GM18508 (cell line): ENCODE results near the gene ZIC5.

Source experiments
- ATAC-seq: cut with Tn5 transposase; IDR thresholded peaks from one replicate; pipeline ENCODE4 v1.9.1; 2021; ENCODE audit warnings: moderate number of reproducible peaks; ENCODE audit not compliant: insufficient read depth, unreplicated experiment

The ZIC5 gene

DNA sequence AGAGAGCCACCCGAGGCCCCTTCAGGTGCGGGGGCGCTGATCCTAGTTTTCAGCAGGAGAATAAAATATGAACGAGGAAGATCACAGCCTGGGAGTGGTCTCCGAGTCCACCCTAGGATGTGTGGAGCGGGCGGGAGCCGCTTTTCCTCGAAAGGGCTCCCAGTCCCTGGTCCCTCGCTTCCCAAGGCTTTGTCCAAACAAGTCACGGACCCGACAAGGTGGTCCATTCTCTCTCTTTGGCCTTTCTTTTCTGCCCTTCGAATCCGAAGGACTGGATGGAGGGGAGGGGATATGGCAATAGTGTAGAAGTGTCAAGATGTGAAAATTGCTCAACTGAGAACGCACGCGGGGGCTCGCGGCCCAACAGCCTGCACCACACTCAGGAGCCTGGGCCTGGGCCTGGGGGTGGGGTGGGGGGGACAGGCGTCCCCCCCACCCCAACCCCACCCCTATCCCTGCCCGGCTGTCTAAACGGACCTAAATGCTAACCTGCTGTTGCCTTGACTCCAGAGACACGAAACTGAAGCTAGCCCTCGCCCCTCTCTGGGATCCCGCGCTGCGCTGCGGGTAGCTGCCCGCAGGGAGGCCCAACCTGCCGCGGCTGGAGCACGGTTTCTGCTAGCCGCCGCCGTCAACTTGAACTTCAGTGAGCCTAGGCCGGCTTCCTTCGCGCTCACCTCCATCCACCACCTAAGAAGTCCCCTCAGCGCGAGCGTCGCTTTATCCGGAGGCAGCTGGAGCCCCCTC is 17.1 kb upstream of the ZIC5 start:
- no peak for ATAC-seq

DNA sequence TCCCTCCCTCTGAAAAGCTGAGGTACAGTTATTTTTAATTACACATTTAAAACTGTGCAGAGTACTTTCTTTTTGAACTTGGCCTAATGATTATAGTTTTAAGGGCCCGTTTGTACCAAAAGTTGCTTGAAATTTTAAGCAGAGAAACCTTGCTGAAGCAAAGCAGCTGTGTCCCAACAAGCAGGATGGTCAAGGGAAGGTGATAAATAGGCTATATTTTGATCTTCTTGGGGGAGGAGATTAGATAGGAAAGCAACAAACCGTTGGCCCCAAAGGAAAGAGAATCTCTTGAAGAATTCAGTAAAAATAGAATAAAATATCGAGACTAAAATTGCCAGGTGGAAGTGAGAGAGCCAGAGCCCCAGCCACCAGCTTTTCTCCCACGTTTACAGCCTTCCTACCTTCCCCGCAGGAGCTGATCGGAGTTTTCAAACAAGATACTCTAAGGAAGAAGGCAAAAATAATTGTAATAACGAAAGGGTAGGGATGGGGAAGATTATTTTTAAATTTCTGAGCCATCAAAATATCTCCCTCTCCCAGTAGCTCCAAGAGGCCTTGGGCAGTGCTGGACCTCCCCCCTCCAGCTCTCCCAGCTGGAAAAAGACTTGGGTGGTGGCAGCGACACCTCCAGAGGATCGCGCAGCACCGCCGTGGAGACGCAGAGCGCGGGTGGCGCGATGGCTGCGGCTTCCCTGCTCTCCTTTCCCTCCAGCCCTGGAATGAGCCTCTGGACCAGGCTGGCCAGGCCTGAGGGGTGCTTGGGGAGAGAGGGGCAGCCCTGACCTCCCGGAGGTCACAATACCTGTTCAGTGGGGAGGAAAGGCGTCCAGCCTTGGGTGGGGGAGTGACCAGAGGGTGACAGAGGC is 15.8 kb upstream of the ZIC5 start:
- ATAC-seq = no peak

DNA sequence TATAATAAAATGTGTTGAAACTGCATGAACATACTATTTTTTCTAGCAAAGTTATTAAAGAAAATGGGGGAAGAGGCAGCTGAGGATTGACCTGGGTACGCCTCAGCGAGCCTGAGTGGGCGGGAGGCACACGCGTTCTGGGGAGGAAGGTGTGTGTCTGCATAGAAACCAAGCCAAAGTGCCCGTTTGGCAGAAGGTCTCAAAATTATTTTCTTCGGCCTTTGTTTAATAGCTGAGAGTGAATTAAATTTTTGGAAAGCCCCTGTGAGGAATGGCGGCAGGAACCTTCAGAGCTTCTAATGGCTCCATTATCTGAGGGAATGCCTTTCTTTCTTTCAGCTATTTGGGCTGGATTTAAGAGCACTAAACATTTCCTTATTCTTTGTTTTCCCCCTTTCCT is 15.2 kb upstream of the ZIC5 start:
- no peak for ATAC-seq

DNA sequence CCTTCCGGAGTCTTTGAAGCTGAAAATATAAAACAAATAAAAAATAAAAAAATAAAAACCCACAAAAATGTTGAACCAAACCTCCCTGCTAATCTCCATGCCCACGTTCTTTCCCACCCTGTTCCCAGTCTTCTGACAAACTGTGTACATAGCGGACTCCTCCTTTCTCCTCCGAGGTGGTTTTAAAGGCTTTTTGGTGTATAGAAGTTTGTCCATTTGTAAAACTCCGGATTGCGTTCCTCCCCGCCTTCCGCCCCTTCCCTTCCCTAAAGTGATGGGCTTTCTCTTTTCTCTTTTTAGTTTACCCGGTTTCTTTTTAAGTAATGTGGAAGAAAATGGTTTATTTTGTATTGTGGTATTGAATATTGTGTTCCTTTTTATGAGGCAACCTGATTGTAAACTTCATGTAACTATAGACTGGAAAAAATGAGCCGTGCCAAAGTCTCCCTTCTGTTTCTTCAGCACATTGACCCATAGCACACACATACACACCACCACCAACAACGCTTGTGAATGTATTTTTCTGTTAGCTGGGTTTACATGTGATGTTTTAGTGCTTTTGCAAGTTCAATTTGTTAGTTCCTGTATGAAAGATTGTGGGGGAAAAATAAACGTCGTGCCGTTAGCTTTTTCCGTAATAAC is 14.4 kb upstream of the ZIC5 start:
- ATAC-seq = no peak

DNA sequence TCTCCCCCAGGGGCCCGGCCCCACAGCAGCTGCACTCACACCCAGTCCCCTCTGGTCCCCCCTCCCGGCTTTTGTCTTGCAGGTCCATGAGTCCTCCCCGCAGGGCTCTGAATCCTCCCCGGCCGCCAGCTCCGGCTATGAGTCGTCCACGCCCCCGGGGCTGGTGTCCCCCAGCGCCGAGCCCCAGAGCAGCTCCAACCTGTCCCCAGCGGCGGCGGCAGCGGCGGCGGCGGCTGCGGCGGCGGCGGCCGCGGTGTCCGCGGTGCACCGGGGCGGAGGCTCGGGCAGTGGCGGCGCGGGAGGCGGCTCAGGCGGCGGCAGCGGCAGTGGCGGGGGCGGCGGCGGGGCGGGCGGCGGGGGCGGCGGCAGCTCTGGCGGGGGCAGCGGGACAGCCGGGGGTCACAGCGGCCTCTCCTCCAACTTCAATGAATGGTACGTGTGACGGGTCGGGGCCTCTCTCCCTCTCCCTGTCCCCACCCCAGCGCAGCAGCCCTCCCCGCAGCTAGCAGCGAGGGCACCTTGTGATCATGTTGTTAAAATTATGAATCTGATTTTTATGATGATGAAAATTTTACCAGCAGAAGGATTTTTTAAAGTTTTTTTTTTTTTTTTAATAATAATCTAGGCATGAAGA is 13.8 kb upstream of the ZIC5 start:
- ATAC-seq = no peak

DNA sequence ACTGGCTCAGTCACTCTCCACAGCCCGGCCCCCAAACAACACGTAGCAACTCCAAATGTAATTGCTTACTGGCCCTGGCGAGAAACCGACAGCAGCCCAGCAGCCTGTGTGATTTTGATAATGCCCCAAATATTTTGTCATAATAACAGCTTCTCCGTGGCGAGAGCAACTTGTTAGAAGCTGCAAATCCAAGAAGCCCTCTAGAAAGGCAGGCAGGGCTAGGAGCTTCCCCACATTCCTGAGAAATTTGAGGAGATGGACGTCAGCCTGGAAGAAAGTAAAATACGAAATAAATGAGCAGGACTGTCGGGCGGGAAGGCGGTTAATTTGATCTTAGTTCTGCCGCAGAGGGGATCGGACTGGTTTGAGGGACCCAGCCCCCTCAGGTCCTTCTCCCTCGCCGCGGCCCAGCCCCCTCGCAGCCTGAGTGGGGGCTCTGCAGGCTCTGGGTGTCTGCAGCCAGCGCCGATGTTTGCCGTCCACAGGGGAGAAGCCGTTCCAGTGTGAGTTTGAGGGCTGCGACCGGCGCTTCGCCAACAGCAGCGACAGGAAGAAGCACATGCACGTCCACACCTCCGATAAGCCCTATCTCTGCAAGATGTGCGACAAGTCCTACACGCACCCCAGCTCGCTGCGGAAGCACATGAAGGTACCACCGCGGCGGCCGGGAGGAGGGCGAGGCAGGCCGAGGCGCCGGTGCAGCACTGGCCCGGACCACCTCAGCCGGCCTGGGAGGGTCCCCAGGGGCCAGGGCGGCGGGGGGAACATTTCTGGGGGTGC is 13.1 kb upstream of the ZIC5 start:
- no peak for ATAC-seq

DNA sequence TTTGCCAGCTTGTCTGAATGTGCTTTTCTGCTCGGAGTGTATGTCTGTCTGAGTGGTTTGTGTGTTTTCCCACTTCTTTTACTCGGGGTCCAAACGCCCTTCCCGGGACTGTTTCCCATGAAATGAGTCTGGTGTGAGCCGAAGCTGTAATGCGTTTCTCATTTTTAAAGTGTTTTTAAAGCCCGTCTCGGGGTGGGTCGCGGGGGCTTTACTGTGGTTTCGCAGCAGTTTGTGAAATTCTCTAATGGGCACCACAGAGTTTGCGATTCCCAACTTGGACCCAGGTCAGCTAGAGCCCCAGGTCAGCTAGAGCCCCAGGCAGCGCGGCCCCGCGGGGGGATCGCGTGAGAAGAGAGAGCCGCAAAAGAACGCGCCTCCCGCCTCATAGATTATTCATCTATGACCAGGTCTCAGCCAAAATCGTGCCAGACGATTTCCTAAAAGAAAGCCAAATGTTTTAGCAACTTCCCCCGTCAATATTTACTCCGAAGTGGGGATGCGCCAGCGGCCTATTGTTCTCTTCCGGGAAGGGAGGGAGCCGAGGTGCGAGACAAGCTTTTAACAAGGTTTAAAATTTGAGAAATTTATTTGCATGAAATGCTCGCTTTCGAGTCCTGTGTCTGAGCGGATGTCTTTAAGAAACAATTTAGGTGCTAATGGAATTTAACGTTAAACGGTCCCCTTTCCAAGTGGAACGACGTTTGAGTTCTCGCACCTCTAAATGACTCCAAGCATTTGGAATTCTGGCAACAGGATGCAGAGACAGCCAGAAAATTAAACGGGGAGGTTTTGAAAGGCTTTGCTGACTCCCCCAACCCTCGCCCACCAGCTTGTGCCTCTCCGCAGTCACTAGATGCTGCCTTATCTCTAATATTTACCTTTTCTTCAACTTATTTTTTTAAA is 12.2 kb upstream of the ZIC5 start:
- no peak for ATAC-seq

DNA sequence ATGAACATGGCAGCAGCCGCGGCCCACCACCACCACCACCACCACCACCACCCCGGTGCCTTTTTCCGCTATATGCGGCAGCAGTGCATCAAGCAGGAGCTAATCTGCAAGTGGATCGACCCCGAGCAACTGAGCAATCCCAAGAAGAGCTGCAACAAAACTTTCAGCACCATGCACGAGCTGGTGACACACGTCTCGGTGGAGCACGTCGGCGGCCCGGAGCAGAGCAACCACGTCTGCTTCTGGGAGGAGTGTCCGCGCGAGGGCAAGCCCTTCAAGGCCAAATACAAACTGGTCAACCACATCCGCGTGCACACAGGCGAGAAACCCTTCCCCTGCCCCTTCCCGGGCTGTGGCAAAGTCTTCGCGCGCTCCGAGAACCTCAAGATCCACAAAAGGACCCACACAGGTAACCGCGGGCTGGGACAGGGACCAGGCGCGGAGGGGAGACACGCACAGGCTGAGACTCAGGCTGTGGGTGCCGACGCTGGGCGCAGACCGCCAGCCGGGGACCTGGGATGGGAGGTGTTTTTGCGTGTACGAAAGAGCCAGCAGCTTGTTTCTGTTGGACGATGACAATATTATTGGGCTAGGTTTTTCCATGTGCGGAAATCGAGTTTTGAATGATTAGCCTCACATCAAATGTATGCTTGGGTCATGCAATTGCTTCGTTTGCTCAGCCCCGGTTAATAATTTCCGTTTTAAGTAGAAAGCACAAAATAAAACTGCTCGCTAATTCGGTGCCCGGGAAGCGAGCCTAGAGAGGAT is 11.3 kb upstream of the ZIC5 start:
- ATAC-seq = no peak

DNA sequence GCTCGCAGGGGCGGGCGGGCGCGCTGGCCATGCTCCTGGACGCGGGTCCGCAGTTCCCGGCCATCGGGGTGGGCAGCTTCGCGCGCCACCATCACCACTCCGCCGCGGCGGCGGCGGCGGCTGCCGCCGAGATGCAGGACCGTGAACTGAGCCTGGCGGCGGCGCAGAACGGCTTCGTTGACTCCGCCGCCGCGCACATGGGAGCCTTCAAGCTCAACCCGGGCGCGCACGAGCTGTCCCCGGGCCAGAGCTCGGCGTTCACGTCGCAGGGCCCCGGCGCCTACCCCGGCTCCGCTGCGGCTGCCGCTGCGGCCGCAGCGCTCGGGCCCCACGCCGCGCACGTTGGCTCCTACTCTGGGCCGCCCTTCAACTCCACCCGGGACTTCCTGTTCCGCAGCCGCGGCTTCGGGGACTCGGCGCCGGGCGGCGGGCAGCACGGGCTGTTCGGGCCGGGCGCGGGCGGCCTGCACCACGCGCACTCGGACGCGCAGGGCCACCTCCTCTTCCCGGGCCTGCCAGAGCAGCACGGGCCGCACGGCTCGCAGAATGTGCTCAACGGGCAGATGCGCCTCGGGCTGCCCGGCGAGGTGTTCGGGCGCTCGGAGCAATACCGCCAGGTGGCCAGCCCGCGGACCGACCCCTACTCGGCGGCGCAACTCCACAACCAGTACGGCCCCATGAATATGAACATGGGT is 10.6 kb upstream of the ZIC5 start:
- no peak for ATAC-seq

DNA sequence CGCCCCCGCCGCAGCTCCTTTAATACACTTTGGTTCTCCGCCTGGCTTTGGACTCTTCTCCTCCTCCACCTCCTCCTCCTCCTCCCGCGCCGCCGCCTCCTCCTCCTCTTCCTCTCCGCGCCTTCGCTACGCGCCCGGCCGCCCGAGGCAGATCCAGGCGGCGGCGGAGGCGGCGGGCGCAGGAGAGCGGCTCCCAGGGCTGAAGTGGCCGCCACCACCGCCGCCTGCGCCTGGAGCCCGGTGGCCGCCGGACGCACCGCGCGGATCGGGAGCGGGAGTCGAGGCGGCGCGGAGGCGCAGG is 10.1 kb upstream of the ZIC5 start, which contains the start of gene ZIC2:
TSS of gene ZIC2 (plus strand) at position 50 of the 301 bp plus-strand sequence. CDS start 281 bp downstream, outside the sequence.
- ATAC-seq = no peak

DNA sequence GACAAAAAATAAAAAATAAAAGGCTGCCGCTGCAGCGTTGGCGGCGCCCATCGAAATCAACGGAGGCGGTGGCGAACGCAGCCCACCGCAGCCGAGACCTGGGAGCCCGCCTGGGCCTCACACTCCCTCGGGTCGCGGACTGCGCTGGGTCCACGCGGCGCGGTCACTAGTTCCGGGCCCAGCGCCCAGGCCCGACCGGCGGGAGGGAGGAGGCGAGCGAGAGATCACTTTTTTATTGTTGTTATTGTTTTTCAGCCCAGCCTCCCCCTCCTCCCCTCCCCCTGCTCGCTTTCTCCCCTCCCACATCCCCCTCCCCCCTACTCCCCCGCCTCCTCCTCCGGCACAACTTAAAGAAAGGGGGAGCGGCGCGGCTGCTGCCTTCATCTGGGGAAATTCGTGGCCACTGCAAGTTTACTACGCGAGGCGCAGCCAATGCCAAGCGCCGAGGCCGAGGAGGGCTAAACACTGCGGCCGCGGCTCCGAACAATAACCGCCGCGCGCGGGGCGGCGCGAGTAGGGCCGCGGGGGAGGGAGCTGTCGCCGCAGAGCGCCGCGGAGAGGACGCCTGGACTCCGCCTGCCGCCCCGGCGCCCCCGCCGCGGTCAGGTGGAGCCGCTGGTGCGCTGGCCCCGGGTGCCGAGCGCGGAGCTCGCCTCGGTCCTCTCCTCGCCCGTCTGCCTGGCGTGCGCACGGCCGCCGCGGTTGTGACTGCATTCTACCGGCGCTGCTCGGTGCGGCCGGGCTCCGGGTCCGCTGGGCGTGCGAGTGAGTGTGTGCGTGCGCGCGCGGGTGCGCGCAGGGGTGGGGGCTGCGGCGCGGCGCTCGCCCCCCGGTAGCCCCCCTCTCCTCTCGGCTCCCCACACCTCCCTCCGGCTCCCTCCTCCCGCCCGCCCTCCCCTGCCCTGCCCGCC is 9.5 kb upstream of the ZIC5 start:
- ATAC-seq = no peak

DNA sequence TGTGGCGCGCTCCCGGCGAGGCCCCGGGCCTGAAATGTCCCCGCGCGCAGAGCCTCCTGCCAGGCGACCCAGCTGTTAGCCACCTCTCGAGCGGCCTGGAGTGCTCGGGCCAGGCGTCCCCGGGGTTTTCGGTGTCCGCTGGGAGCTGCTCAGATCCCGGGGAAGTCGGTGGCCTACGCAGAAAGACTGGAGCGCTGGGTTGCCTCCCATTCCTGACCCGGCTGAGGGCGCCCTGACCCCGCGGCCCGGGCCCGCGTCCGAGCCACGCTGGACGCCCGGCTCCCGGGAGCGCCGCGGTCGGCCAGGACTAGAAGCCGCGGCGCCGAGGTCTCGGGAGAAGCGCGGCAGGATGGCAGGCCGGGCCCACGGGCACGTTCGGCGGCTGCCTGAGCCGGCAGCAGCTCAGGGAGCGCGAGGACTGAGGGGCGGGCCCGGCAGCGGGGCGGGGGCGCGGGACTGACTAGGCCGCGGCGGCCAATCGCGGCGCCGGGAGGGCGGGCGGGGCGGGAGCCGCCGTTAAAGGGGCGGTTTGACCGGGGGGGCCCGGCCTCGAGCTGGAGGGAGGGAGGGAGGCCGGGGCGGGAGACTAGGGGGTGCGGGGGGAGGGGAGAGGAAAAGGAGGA is 8.7 kb upstream of the ZIC5 start:
- no peak for ATAC-seq

DNA sequence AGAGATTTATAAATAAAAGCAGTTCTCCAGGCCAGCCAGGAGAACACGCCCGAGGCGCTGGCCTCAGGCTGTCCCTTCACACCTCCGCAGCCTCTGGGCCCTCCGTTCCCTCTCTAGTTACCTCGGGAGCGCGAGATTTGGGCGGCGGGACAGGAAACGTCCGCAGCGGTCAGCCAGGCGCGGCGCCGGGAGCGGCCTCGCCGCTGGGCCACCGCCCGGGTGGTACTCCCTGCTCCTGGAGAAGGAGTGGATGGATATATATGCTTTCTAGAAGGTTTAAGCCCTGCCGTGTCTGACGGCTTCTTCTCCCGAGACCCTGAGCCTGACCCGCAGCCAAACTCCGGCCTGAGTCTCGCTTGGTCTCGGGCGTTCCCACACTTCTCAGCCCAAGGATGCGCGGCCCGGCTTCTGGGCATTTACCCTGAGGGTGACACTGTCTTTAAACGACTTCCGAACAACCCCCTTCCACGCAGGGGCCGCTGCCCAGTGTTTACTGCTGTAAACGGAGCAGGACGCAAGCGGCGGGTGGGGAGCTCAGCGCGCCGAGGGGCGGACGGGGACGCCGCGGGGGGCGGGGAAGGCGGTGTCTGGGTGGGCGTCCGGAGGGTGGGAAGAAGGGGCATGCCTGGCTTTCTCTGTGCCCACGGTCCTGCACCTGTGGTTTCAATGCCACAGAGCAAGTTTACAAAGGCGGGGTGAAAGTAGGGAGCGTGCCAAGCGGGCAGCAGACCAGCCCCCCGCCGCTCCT is 8.1 kb upstream of the ZIC5 start:
- ATAC-seq = no peak

DNA sequence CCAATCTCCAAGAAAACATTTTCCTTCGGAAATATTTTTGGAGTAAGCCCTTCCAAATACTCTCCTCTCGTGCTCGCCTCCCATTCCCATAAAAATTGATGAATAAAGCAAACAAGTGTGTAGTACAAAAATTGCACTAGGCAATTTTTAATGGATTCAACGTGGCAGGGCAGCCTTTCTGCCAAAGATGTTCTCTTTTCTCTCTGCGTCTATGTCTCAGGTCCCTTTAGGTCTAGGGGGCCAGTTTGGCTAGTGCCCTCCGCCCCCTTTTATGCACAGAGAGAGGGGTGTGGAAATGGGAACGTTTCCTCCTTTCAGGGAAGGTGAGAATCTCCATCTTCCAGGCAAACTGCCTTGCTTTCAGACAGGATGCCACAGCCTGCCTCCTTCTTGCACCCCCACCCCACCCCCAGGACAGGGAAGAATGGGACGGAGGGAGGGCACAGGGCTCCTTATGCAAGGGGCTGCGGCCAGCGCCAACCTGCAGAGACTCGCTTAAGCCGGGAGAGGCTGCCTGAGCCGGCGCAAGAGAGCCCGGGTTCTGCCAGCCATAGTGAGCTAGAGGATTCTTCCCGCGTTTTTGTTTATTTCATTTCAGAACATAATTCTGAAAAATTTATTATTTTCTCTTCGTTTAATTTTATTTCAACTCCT is 7.4 kb upstream of the ZIC5 start:
- ATAC-seq = no peak
